HG02981 (cell line): ENCODE measurements around the gene C19orf12.

Source experiments
- ATAC-seq: cut with Tn5 transposase; IDR thresholded peaks from one replicate; pipeline ENCODE4 v1.9.1; 2021; ENCODE audit warnings: mild to moderate bottlenecking, moderate library complexity; ENCODE audit not compliant: unreplicated experiment

Gene C19orf12

DNA sequence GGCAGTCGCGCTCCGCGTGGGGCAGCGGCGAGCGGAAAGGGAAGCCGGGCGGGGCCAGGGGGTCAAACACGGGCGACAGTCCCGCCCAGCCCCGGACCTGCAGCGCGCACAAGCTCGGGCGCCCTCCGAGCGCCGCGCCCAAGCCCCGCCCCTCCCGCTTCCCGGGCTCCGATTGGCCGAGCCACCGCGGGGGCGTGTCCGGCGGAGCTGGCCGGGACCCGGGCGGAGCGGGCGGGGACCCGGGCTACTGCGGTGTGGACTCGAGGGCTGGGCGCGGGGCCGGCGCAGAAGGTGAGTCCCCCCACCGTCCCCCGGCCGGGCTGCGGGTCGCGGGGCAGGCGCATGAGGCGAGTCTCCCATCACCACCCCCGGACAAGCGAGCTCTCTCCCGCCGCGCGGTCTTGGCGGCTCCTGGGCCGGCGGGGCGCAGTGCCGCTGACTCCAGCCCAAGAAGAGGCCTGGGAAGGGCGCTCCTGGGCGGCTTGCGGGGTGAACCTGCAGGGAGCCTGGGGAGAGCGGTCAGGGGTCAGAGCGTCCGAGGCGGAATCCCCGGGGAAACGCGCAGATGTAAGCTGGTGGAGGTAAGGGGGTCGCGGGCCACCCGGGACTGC is 49.7 kb downstream of the C19orf12 start, which contains the start of gene PLEKHF1:
PLEKHF1 (plus strand) TSS at position 247 of the 611 bp plus-strand sequence. CDS start 8,379 bp downstream, outside the sequence.
- ATAC-seq, result peak; percentile 86

- ATAC-seq, result no peak
These were observed 50.3 kb downstream of the C19orf12 start for GRCh38 chr19:29664753-29665214.

DNA sequence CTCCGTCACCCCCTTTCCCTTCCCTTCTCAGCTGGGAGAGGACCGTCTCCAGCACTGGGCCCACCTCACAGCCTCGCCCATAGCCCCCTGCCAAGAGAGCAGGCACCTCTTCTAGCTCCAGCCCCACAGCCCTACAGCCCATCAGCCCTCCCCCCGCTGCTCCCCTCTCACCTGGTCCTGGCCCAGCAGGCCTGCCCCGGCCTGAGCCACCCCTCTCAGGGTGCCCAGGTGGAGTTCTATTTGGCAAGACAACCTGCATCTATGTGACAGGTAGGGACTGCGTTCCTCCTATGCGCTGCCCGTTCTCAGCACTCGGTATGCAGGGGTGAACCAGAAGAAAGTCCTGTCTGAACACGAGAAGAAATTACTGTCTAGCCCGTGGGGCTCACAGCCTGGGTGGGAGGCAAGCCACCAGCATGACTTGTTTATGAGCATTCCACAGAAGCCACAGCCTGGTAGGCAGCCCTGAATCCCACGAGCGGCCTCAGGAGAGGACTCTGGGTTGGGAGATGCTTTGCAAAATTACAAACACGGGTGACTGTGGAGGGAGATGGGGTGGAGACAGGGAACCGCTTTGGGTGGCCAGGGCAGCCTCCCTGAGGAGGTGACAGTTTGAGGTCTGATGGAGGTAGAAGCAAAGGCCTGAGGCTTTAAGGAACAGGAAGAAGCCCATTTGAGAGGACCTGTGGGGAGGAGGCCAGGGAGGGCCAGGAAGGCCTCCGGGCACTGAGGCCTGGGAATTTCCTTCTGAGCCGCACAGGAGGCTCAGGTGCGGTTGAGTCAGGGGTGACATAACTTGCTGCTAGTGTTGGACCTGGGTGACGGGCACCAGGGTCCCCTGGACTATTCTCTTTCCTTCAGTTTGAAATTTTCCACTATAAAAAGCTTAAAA is 51.0 kb downstream of the C19orf12 start:
- ATAC-seq, result no peak

GRCh38 chr19:29662604-29663404 is 52.3 kb downstream of the C19orf12 start:
- no peak for ATAC-seq

DNA sequence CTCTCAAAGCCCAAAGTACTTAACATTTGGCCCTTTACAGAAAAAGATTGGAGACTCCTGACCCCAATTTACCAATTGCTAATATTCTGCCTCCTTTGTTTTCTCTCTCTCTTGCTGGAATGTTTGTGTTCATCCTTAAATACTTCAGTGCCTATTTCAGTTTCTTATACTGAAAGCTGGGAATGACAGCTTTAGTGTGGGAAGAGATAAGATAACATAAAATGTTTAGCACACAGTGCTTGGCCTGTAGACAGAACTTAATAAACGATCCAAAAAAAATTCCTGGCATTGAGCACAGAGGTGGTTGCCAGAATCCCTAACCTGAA is 52.8 kb downstream of the C19orf12 start:
- no peak for ATAC-seq

DNA sequence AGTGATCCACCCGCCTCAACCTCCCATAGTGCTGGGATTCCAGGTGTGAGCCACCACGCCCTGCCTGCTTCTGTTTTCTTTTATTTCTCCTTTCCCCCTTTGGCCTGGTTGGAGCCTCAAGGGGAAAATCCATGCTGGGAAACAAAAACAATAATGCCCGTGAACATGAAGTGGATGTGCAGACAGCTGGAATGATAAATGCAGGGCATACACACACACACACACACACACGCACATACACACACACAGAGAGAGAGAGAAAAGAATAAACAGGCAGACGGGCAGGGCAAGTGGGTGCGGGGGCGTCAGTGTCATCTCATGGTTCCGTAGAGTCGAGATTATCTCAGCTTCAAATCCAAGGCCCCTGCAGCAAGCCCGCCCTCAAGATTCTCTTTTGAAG is 54.2 kb downstream of the C19orf12 start:
- no peak for ATAC-seq

GRCh38 chr19:29658221-29658991 is 56.7 kb downstream of the C19orf12 start:
- ATAC-seq, result no peak

- ATAC-seq, result no peak
These were observed 59.3 kb downstream of the C19orf12 start for GRCh38 chr19:29655648-29656335.

GRCh38 chr19:29653398-29653797 is 61.7 kb downstream of the C19orf12 start:
- ATAC-seq, result no peak

DNA sequence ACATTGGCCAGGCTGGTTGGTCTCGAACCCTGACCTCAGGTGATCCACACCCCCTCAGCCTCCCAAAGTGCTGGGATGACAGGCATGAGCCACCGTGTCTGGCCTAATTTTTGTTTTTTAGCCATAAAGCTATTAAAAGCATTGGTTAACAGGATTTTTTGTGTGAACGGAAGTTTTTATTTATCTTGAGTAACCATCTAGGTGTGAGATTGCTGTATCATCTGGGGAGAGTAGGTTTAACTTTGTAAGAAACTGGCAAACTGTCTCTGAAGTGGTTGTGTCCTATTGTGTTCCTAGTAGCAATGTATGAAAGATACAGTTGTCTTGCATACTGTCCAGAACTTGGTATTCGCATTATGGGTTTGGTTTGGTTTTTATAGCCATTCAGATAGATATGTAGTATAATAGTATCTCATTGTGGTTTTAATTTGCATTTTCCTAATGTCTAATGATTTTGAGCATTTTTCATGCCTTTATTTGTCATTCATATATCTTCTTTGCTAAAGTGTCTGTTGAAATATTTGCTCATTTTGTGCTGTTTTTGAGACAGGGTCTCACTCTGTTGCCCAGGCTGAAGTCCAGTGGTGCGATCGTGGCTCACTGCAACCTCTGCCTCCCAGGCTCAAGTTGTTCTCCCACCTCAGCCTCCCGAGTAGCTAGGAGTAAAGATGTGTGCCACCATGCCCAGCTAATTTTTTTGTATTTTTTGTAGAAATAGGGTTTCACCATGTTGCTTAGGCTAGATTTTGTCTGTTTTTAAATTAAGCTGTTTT is 63.3 kb downstream of the C19orf12 start:
- ATAC-seq, result no peak

DNA sequence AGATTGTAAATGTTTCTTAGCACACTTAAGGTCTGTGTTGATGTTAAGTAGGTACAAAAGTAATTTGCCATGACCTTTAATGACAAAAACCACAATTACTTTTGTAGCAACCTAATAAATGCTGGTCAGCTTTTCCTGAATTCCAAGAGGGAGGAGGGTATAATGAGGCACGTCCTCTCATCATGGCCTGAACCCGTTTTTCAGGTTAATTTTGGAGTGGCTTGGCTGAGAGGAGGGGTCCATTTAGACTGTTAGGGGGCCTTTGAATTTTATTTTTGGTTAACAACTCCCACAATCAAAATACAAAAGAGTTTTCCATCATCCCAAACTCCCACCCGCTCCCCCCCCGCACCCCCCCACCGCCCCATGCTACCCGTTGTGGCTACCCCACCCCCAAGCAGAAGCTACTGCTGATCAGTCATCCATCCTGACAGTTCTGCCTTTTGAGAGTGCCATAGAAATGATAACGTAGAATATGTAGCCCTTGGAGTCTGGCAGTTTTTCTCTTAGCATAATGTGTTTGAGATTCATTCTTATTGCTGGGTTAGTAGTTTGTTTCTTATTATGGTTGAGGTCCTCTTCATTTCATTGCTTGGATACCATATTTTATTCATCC is 64.2 kb downstream of the C19orf12 start:
- ATAC-seq, result no peak
